Measurements from ENCODE around the gene CTDSPL. TPM values are rescaled to one million over a fixed set of nuclear protein-coding genes. Genes with fewer than 3 reads are reported as not detected.

Gene CTDSPL, protein sequence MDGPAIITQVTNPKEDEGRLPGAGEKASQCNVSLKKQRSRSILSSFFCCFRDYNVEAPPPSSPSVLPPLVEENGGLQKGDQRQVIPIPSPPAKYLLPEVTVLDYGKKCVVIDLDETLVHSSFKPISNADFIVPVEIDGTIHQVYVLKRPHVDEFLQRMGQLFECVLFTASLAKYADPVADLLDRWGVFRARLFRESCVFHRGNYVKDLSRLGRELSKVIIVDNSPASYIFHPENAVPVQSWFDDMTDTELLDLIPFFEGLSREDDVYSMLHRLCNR
- polyA plus RNA-seq (2012; rRNA removed), result 22.1 and 26.8 TPM in 2 replicates
- 21.0 and 25.1 TPM in 2 replicates for polyA plus RNA-seq (2012; cell fraction: cytosol; rRNA removed)
- polyA plus RNA-seq (2012; cell fraction: nucleus; rRNA removed), result 24.4 and 33.8 TPM in 2 replicates

DNA sequence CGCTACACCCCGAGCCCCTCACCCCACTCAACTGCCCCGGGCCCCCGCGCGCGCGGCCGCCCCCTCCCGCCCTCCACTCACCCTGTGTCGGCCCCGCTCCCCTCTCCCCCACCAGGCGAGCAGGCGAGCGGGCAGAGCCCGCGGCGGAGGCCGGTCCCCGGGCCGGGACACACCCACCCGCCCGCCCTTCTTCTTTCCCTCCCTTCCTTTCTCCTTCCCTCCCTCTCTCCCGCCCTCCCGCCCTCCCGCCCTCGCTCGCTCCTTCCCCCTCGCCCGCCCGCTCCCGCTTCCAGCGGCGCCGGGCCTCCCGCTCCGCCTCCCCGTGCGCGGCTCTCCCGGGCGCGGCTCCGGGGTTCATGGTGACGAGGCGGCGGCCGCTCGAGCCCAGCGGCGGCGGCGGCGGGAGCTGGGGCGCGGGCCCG is at the start of gene CTDSPL:
TSS of gene CTDSPL (plus strand) at position 261 of the 422 bp plus-strand sequence. CDS start 320 bp downstream, outside the sequence.
- H3K79me2 ChIP-seq (ENCODE audit: insufficient read depth), result peaks cover 66% of the 10 kb centered on the region
- H3F3A ChIP-seq (replicated peaks; ENCODE audit: insufficient read depth), result peaks cover 11% of the 10 kb centered on the region
- peak within 1 kb of the TSS; percentile 80 to 83 for H3K4me3 ChIP-seq (ENCODE audit: low read depth in 2 of 2, low read length in 1 of 2)
- H3K9me2 ChIP-seq, result no peaks in the 10 kb centered on the region
- TF ChIP-seq TEAD4 (IDR thresholded peaks at IDR 0.05; ENCODE audit: borderline replicate concordance, insufficient read depth), result no peak
- TF ChIP-seq, protein P1, sequence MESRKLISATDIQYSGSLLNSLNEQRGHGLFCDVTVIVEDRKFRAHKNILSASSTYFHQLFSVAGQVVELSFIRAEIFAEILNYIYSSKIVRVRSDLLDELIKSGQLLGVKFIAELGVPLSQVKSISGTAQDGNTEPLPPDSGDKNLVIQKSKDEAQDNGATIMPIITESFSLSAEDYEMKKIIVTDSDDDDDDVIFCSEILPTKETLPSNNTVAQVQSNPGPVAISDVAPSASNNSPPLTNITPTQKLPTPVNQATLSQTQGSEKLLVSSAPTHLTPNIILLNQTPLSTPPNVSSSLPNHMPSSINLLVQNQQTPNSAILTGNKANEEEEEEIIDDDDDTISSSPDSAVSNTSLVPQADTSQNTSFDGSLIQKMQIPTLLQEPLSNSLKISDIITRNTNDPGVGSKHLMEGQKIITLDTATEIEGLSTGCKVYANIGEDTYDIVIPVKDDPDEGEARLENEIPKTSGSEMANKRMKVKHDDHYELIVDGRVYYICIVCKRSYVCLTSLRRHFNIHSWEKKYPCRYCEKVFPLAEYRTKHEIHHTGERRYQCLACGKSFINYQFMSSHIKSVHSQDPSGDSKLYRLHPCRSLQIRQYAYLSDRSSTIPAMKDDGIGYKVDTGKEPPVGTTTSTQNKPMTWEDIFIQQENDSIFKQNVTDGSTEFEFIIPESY (IDR thresholded peaks at IDR 0.05; ENCODE audit: borderline replicate concordance, low read depth), result no peak
- no peak for TF ChIP-seq NRF1 (IDR thresholded peaks at IDR 0.05; ENCODE audit: low read depth, low read length)
- TF ChIP-seq, protein P2, sequence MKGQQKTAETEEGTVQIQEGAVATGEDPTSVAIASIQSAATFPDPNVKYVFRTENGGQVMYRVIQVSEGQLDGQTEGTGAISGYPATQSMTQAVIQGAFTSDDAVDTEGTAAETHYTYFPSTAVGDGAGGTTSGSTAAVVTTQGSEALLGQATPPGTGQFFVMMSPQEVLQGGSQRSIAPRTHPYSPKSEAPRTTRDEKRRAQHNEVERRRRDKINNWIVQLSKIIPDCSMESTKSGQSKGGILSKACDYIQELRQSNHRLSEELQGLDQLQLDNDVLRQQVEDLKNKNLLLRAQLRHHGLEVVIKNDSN (IDR thresholded peaks at IDR 0.05; ENCODE audit: borderline replicate concordance, low read depth), result no peak
- TF ChIP-seq, protein P3, sequence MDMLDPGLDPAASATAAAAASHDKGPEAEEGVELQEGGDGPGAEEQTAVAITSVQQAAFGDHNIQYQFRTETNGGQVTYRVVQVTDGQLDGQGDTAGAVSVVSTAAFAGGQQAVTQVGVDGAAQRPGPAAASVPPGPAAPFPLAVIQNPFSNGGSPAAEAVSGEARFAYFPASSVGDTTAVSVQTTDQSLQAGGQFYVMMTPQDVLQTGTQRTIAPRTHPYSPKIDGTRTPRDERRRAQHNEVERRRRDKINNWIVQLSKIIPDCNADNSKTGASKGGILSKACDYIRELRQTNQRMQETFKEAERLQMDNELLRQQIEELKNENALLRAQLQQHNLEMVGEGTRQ (IDR thresholded peaks at IDR 0.05; ENCODE audit: borderline replicate concordance, low read depth, low read length), result no peak
- no peak for TF ChIP-seq CHD2 (IDR thresholded peaks at IDR 0.05; ENCODE audit: low read length, partially characterized antibody)
- TF ChIP-seq FOSL2 (IDR thresholded peaks at IDR 0.05; ENCODE audit: borderline replicate concordance, low read depth), result no peak
- no peak for TF ChIP-seq FOXM1 (IDR thresholded peaks at IDR 0.05; ENCODE audit: low read depth)
- no peak for TF ChIP-seq NFIC (IDR thresholded peaks at IDR 0.05; ENCODE audit: borderline replicate concordance)
- no peak for TF ChIP-seq GABPA (IDR thresholded peaks at IDR 0.05; ENCODE audit: low read depth)
- TF ChIP-seq ELF1 (IDR thresholded peaks at IDR 0.05), result no peak
- TF ChIP-seq TAF1 (IDR thresholded peaks at IDR 0.05; ENCODE audit: borderline replicate concordance, low read depth, low read length), result no peak
- no peak for TF ChIP-seq GATA2 (CRISPR knock-in tag; IDR thresholded peaks at IDR 0.05)
- no peak for TF ChIP-seq RXRA (IDR thresholded peaks at IDR 0.05; ENCODE audit: borderline replicate concordance, low read depth)
- TF ChIP-seq SMC3 (IDR thresholded peaks at IDR 0.05; ENCODE audit: low read depth, low read length), result no peak
- TF ChIP-seq RAD21 (IDR thresholded peaks at IDR 0.05; ENCODE audit: low read length), result no peak
- TF ChIP-seq, protein P4, sequence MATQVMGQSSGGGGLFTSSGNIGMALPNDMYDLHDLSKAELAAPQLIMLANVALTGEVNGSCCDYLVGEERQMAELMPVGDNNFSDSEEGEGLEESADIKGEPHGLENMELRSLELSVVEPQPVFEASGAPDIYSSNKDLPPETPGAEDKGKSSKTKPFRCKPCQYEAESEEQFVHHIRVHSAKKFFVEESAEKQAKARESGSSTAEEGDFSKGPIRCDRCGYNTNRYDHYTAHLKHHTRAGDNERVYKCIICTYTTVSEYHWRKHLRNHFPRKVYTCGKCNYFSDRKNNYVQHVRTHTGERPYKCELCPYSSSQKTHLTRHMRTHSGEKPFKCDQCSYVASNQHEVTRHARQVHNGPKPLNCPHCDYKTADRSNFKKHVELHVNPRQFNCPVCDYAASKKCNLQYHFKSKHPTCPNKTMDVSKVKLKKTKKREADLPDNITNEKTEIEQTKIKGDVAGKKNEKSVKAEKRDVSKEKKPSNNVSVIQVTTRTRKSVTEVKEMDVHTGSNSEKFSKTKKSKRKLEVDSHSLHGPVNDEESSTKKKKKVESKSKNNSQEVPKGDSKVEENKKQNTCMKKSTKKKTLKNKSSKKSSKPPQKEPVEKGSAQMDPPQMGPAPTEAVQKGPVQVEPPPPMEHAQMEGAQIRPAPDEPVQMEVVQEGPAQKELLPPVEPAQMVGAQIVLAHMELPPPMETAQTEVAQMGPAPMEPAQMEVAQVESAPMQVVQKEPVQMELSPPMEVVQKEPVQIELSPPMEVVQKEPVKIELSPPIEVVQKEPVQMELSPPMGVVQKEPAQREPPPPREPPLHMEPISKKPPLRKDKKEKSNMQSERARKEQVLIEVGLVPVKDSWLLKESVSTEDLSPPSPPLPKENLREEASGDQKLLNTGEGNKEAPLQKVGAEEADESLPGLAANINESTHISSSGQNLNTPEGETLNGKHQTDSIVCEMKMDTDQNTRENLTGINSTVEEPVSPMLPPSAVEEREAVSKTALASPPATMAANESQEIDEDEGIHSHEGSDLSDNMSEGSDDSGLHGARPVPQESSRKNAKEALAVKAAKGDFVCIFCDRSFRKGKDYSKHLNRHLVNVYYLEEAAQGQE (IDR thresholded peaks at IDR 0.05; ENCODE audit: low read depth, low read length), result no peak
- TF ChIP-seq, protein P5, sequence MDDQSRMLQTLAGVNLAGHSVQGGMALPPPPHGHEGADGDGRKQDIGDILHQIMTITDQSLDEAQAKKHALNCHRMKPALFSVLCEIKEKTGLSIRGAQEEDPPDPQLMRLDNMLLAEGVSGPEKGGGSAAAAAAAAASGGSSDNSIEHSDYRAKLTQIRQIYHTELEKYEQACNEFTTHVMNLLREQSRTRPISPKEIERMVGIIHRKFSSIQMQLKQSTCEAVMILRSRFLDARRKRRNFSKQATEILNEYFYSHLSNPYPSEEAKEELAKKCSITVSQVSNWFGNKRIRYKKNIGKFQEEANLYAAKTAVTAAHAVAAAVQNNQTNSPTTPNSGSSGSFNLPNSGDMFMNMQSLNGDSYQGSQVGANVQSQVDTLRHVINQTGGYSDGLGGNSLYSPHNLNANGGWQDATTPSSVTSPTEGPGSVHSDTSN (IDR thresholded peaks at IDR 0.05), result no peak
- TF ChIP-seq MXI1 (IDR thresholded peaks at IDR 0.05; ENCODE audit: low read depth, low read length), result no peak
- TF ChIP-seq TCF12 (IDR thresholded peaks at IDR 0.05), result no peak
- H3K9me3 ChIP-seq, result no peaks in the 10 kb centered on the region
- H2AFZ ChIP-seq (ENCODE audit: low read depth), result peak within 1 kb of the TSS; percentile 86
- under 1% methylated on average over 48 of the region's 57 CpGs for WGBS (ENCODE audit: low lambda C conversion rate)
- H3K27ac ChIP-seq (ENCODE audit: low read depth in 2 of 2, low read length in 1 of 2), result peak within 1 kb of the TSS; percentile 53 to 92
- peak within 1 kb of the TSS; percentile 92 for H3K4me2 ChIP-seq
- ChIA-PET CTCF (no interaction called here), POLR2A (interaction anchor here (0.6 kb wide), 1 partner anchor 119 kb away, joined by 3 read pairs; no protein-coding TSS in a partner anchor)
- H3K9ac ChIP-seq, result peak within 1 kb of the TSS; percentile 76
- peaks cover 0 to 2% of the 10 kb centered on the region in 2 experiments for H3K36me3 ChIP-seq (replicated peaks in 1 of 2; ENCODE audit: control insufficient read depth in 1 of 2, insufficient read depth in 2 of 2, low read length in 1 of 2)
- peaks cover 29% of the 10 kb centered on the region for H4K20me1 ChIP-seq (ENCODE audit: insufficient read depth)
- peak; percentile 88 for DNase-seq
- peaks cover 15 to 39% of the 10 kb centered on the region in 2 experiments for H3K4me1 ChIP-seq (ENCODE audit: control insufficient read depth in 1 of 2, insufficient read depth in 2 of 2, low read depth in 1 of 2, low read length in 1 of 2)
- no peaks in the 10 kb centered on the region for H3K27me3 ChIP-seq (ENCODE audit: insufficient read depth)

Measured in SK-N-SH (cell line).